ENCODE data around the gene CPVL.

DNA sequence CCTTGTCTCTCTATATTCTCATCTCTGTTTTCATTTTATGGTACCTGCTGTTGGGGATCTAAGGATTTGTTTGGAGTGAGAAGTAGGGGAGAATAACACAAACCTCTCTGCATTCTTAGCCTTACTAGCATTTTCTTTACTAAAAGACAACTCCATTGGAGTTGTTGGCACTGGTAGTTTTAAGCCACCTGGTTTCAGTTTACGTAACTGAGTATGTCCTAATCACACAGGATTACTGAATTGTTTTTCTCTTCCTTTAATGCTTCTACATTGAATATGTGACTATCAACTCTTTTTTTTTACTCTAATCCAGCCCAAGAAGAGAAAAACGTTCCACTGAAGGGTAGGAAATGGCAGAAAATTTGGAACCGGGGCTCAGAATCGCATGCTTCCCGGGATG, 158.2 kb downstream of the CPVL start:
- TF ChIP-seq, protein P1, sequence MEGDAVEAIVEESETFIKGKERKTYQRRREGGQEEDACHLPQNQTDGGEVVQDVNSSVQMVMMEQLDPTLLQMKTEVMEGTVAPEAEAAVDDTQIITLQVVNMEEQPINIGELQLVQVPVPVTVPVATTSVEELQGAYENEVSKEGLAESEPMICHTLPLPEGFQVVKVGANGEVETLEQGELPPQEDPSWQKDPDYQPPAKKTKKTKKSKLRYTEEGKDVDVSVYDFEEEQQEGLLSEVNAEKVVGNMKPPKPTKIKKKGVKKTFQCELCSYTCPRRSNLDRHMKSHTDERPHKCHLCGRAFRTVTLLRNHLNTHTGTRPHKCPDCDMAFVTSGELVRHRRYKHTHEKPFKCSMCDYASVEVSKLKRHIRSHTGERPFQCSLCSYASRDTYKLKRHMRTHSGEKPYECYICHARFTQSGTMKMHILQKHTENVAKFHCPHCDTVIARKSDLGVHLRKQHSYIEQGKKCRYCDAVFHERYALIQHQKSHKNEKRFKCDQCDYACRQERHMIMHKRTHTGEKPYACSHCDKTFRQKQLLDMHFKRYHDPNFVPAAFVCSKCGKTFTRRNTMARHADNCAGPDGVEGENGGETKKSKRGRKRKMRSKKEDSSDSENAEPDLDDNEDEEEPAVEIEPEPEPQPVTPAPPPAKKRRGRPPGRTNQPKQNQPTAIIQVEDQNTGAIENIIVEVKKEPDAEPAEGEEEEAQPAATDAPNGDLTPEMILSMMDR (IDR thresholded peaks at IDR 0.05) = no peak
- TF ChIP-seq ZFX (IDR thresholded peaks at IDR 0.05; ENCODE audit: borderline replicate concordance) = no peak
